Astrocyte (in vitro differentiated cells and primary cell): Measurements from ENCODE around the gene GAD2. TPM values are rescaled to one million over a fixed set of nuclear protein-coding genes. Genes with fewer than 3 reads are reported as not detected.

ENCODE experiments used
- DNase-seq: peaks from one replicate; pipeline ENCODE4 v3.0.0-alpha.2; 2010; ENCODE audit warnings: low read depth
- FAIRE-seq: peaks from 2 replicates; lab custom pipeline; 2011; peaks lifted over from hg19 to GRCh38; lab: Jason Lieb, UNC
- H2AFZ ChIP-seq: 2 replicates; pipeline ENCODE4 v1.6.0; 2012; ENCODE audit warnings: low read depth, low read length, inconsistent platforms
- H3K27ac ChIP-seq: 2 replicates; pipeline ENCODE4 v1.5.1; 2011; ENCODE audit warnings: low read depth, low read length, inconsistent platforms
- H3K27me3 ChIP-seq: 2 replicates; pipeline ENCODE4 v1.6.0; 2011; ENCODE audit warnings: low read length, inconsistent platforms; ENCODE audit not compliant: insufficient read depth
- H3K36me3 ChIP-seq: 2 replicates; pipeline ENCODE4 v1.5.1; 2011; ENCODE audit warnings: low read length, inconsistent platforms; ENCODE audit not compliant: insufficient read depth
- H3K4me1 ChIP-seq: 2 replicates; pipeline ENCODE4 v1.5.1; 2011; ENCODE audit warnings: low read length, inconsistent platforms; ENCODE audit not compliant: insufficient read depth
- H3K4me2 ChIP-seq: 2 replicates; pipeline ENCODE4 v1.6.0; 2012; ENCODE audit warnings: low read length, inconsistent platforms
- H3K4me3 ChIP-seq: 2 replicates; pipeline ENCODE4 v1.5.1; 2011; ENCODE audit warnings: low read depth, mild to moderate bottlenecking, low read length, inconsistent platforms; ENCODE audit not compliant: insufficient read depth
- H3K79me2 ChIP-seq: 2 replicates; pipeline ENCODE4 v1.6.0; 2012; ENCODE audit warnings: mild to moderate bottlenecking, low read length, inconsistent platforms; ENCODE audit not compliant: insufficient read depth
- H3K9ac ChIP-seq: 2 replicates; pipeline ENCODE4 v1.6.0; 2012; ENCODE audit warnings: mild to moderate bottlenecking, low read length, inconsistent platforms
- H3K9me3 ChIP-seq: 2 replicates; pipeline ENCODE4 v1.5.1; 2012; ENCODE audit warnings: low read depth, mild to moderate bottlenecking, low read length, inconsistent platforms; ENCODE audit not compliant: insufficient read depth
- H4K20me1 ChIP-seq: 2 replicates; pipeline ENCODE4 v1.6.0; 2012; ENCODE audit warnings: low read length, inconsistent platforms; ENCODE audit not compliant: insufficient read depth
- H3K27ac Mint-ChIP-seq: one replicate; pipeline ENCODE4 v1.8.0; 2021; ENCODE audit warnings: mild to moderate bottlenecking, mixed read lengths; ENCODE audit not compliant: unreplicated experiment
- H3K27me3 Mint-ChIP-seq: one replicate; pipeline ENCODE4 v1.8.0; 2021; ENCODE audit warnings: low read depth, mixed read lengths; ENCODE audit not compliant: unreplicated experiment
- H3K36me3 Mint-ChIP-seq: one replicate; pipeline ENCODE4 v1.8.0; 2021; ENCODE audit warnings: low read depth, mixed read lengths; ENCODE audit not compliant: unreplicated experiment
- H3K4me1 Mint-ChIP-seq: one replicate; pipeline ENCODE4 v1.8.0; 2021; ENCODE audit warnings: low read depth, mixed read lengths; ENCODE audit not compliant: unreplicated experiment
- H3K4me3 Mint-ChIP-seq: one replicate; pipeline ENCODE4 v1.8.0; 2021; ENCODE audit warnings: mild to moderate bottlenecking, moderate library complexity, mixed read lengths; ENCODE audit not compliant: unreplicated experiment
- H3K9me3 Mint-ChIP-seq: one replicate; pipeline ENCODE4 v1.8.0; 2021; ENCODE audit warnings: mild to moderate bottlenecking, mixed read lengths; ENCODE audit not compliant: unreplicated experiment
- CTCF ChIP-seq: IDR thresholded peaks from 2 replicates; pipeline ENCODE4 v1.5.1; 2011; ENCODE audit warnings: low read depth, mild to moderate bottlenecking, inconsistent platforms, low read length, moderate library complexity; ENCODE audit not compliant: insufficient read depth
- EZH2 ChIP-seq: IDR thresholded peaks from 2 replicates; pipeline ENCODE4 v1.6.1; 2012; ENCODE audit warnings: mild to moderate bottlenecking, low read length, inconsistent platforms; ENCODE audit not compliant: insufficient read depth
- total RNA-seq: library from RNA; stranded (reverse); gene quantifications from 2 replicates; pipeline ENCODE4 v1.2.1, GENCODE V29; 2021

Gene GAD2
- total RNA-seq, 1 donor from 2014 or later = not detected

GRCh38 chr10:26242706-26243350 lies 26.3 kb downstream of the GAD2 start:
- H3K36me3 ChIP-seq = no peaks in the 10 kb centered on the region
- H2AFZ ChIP-seq = no peak overlapping the region
- H3K4me3 ChIP-seq = no peak overlapping the region
- H3K27ac Mint-ChIP-seq = no peak overlapping the region
- DNase-seq = no peak
- H3K36me3 Mint-ChIP-seq = no peaks in the 10 kb centered on the region
- H3K9me3 ChIP-seq = no peaks in the 10 kb centered on the region
- no peaks in the 10 kb centered on the region for H3K27me3 ChIP-seq
- no peaks in the 10 kb centered on the region for H4K20me1 ChIP-seq
- H3K9me3 Mint-ChIP-seq = peaks cover 7% of the 10 kb centered on the region
- peaks cover under 1% of the 10 kb centered on the region for H3K4me1 Mint-ChIP-seq
- H3K4me1 ChIP-seq = no peaks in the 10 kb centered on the region
- H3K79me2 ChIP-seq = no peaks in the 10 kb centered on the region
- no peak overlapping the region for H3K4me3 Mint-ChIP-seq
- H3K4me2 ChIP-seq = no peak overlapping the region
- no peak for TF ChIP-seq CTCF
- no peak for TF ChIP-seq EZH2
- no peak overlapping the region for H3K27ac ChIP-seq
- FAIRE-seq = no peak
- peaks cover 22% of the 10 kb centered on the region for H3K27me3 Mint-ChIP-seq
- no peak overlapping the region for H3K9ac ChIP-seq

GRCh38 chr10:26243351-26243720 lies 26.8 kb downstream of the GAD2 start:
- H3K9me3 ChIP-seq = no peaks in the 10 kb centered on the region
- DNase-seq (no peak), FAIRE-seq (no peak)
- H4K20me1 ChIP-seq = no peaks in the 10 kb centered on the region
- H3K4me1 ChIP-seq = no peaks in the 10 kb centered on the region
- H3K27ac ChIP-seq = no peak overlapping the region
- peaks cover 7% of the 10 kb centered on the region for H3K9me3 Mint-ChIP-seq
- H3K27me3 ChIP-seq = no peaks in the 10 kb centered on the region
- no peaks in the 10 kb centered on the region for H3K79me2 ChIP-seq
- TF ChIP-seq EZH2 (no peak), CTCF (no peak)
- H3K4me3 Mint-ChIP-seq = no peak overlapping the region
- H2AFZ ChIP-seq = no peak overlapping the region
- no peak overlapping the region for H3K9ac ChIP-seq
- peaks cover 18% of the 10 kb centered on the region for H3K27me3 Mint-ChIP-seq
- no peak overlapping the region for H3K4me3 ChIP-seq
- H3K36me3 ChIP-seq = no peaks in the 10 kb centered on the region
- H3K4me1 Mint-ChIP-seq = peaks cover 4% of the 10 kb centered on the region
- H3K36me3 Mint-ChIP-seq = no peaks in the 10 kb centered on the region
- H3K27ac Mint-ChIP-seq = no peak overlapping the region
- H3K4me2 ChIP-seq = no peak overlapping the region

- Histone ChIP-seq H3K4me3 (no peak overlapping the region), H3K27ac (no peak overlapping the region), H3K9me3 (no peaks in the 10 kb centered on the region), H3K36me3 (no peaks in the 10 kb centered on the region), H2AFZ (no peak overlapping the region), H3K4me1 (no peaks in the 10 kb centered on the region), H3K79me2 (no peaks in the 10 kb centered on the region), H3K9ac (no peak overlapping the region), H3K4me2 (no peak overlapping the region), H3K27me3 (no peaks in the 10 kb centered on the region), H4K20me1 (no peaks in the 10 kb centered on the region)
- no peak for DNase-seq
- TF ChIP-seq EZH2 (no peak), CTCF (no peak)
- H3K9me3 Mint-ChIP-seq = peaks cover 7% of the 10 kb centered on the region
- H3K36me3 Mint-ChIP-seq = no peaks in the 10 kb centered on the region
- no peak overlapping the region for H3K4me3 Mint-ChIP-seq
- FAIRE-seq = no peak
- H3K27me3 Mint-ChIP-seq = peaks cover 1% of the 10 kb centered on the region
- H3K27ac Mint-ChIP-seq = no peak overlapping the region
- H3K4me1 Mint-ChIP-seq = peaks cover 4% of the 10 kb centered on the region
Measured at GRCh38 chr10:26249681-26250080, 33.1 kb downstream of the GAD2 start.
